ENCODE results near the gene NPC1.

DNA sequence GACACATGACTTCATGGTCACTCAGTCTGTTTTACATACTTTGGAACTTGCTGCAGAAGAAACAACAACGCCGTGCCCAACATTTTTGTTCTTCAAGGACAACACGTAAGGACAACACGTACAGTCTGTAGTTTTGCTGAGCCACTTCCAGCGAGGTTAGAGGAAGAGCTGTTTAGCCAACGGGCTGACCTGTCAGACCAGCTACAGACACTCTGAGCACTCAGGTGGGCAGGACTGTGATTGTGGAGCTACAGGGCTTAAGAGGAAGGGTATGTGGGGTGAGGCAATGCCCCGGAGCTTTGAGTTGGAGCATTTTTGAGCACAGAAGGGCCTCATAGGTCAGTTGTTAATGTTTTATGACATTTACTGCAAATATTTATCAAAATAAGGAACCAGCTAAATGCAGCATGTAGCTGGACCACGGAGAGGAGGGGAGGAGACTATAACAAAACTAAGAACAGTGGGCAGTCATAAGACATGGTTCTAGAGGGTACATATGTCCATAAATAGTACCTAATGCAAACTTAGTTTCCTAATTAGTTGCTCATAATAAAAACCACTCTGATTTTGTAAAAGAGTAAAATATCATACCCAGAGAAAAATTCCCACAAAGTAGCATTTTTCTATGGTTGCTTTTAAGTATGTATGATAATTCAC is 26.3 kb upstream of the NPC1 start:
- TF ChIP-seq, protein P1, sequence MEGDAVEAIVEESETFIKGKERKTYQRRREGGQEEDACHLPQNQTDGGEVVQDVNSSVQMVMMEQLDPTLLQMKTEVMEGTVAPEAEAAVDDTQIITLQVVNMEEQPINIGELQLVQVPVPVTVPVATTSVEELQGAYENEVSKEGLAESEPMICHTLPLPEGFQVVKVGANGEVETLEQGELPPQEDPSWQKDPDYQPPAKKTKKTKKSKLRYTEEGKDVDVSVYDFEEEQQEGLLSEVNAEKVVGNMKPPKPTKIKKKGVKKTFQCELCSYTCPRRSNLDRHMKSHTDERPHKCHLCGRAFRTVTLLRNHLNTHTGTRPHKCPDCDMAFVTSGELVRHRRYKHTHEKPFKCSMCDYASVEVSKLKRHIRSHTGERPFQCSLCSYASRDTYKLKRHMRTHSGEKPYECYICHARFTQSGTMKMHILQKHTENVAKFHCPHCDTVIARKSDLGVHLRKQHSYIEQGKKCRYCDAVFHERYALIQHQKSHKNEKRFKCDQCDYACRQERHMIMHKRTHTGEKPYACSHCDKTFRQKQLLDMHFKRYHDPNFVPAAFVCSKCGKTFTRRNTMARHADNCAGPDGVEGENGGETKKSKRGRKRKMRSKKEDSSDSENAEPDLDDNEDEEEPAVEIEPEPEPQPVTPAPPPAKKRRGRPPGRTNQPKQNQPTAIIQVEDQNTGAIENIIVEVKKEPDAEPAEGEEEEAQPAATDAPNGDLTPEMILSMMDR (IDR thresholded peaks at IDR 0.05; ENCODE audit: low read depth, low read length, missing input control), result no peak
- TF ChIP-seq FOXA1 (IDR thresholded peaks at IDR 0.05) (no peak), YY1 (IDR thresholded peaks at IDR 0.05) (no peak), HNF4G (IDR thresholded peaks at IDR 0.05) (no peak), TAF1 (conservative IDR thresholded peaks at IDR 0.05) (no peak), GABPA (IDR thresholded peaks at IDR 0.05 in 1 of 2, conservative IDR thresholded peaks at IDR 0.05 in 1 of 2) (no peak), JUND (IDR thresholded peaks at IDR 0.05) (no peak), RXRA (IDR thresholded peaks at IDR 0.05) (no peak), FOXA2 (IDR thresholded peaks at IDR 0.05) (no peak), EGR1 (IDR thresholded peaks at IDR 0.05; ENCODE audit: low read depth in 2 of 2) (no peak)
- TF ChIP-seq, protein P2, sequence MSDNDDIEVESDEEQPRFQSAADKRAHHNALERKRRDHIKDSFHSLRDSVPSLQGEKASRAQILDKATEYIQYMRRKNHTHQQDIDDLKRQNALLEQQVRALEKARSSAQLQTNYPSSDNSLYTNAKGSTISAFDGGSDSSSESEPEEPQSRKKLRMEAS (IDR thresholded peaks at IDR 0.05), result no peak
- TF ChIP-seq, protein P3, sequence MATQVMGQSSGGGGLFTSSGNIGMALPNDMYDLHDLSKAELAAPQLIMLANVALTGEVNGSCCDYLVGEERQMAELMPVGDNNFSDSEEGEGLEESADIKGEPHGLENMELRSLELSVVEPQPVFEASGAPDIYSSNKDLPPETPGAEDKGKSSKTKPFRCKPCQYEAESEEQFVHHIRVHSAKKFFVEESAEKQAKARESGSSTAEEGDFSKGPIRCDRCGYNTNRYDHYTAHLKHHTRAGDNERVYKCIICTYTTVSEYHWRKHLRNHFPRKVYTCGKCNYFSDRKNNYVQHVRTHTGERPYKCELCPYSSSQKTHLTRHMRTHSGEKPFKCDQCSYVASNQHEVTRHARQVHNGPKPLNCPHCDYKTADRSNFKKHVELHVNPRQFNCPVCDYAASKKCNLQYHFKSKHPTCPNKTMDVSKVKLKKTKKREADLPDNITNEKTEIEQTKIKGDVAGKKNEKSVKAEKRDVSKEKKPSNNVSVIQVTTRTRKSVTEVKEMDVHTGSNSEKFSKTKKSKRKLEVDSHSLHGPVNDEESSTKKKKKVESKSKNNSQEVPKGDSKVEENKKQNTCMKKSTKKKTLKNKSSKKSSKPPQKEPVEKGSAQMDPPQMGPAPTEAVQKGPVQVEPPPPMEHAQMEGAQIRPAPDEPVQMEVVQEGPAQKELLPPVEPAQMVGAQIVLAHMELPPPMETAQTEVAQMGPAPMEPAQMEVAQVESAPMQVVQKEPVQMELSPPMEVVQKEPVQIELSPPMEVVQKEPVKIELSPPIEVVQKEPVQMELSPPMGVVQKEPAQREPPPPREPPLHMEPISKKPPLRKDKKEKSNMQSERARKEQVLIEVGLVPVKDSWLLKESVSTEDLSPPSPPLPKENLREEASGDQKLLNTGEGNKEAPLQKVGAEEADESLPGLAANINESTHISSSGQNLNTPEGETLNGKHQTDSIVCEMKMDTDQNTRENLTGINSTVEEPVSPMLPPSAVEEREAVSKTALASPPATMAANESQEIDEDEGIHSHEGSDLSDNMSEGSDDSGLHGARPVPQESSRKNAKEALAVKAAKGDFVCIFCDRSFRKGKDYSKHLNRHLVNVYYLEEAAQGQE (IDR thresholded peaks at IDR 0.05), result no peak
- TF ChIP-seq, protein P4, sequence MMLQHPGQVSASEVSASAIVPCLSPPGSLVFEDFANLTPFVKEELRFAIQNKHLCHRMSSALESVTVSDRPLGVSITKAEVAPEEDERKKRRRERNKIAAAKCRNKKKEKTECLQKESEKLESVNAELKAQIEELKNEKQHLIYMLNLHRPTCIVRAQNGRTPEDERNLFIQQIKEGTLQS (IDR thresholded peaks at IDR 0.05), result no peak

All from liver (tissue), 3 donors.